ENCODE results near the gene TEX22. TPM values are rescaled to one million over a fixed set of nuclear protein-coding genes. Genes with fewer than 3 reads are reported as not detected.

Gene TEX22
- total and polyA plus RNA-seq, 2 experiments from 2014 or later: 0.21 TPM

GRCh38 chr14:105440554-105440900, 42.2 kb downstream of the TEX22 start:
- Histone ChIP-seq H3K9me2 (ENCODE audit: insufficient read depth) (no peaks in the 10 kb centered on the region), H3K79me2 (replicated peaks; ENCODE audit: insufficient read depth) (peaks cover 33% of the 10 kb centered on the region), H3K36me3 (ENCODE audit: insufficient read depth) (no peaks in the 10 kb centered on the region), H3F3A (replicated peaks; ENCODE audit: low read depth) (no peaks in the 10 kb centered on the region), H3K4me1 (ENCODE audit: insufficient read depth) (no peaks in the 10 kb centered on the region), H2AFZ (no peak overlapping the region), H3K27me3 (ENCODE audit: insufficient read depth) (no peaks in the 10 kb centered on the region), H3K4me3 (no peak overlapping the region), H3K4me2 (no peak overlapping the region), H3K27ac (ENCODE audit: low read depth) (no peak overlapping the region), H4K20me1 (replicated peaks; ENCODE audit: insufficient read depth) (peaks cover 26% of the 10 kb centered on the region)
- H3K4me1 Mint-ChIP-seq: peaks cover 4% of the 10 kb centered on the region; the same call in 2 of the 3 replicates
- ATAC-seq (no peak), DNase-seq (ENCODE audit: low spot score) (no peak)
- H3K9me3 Mint-ChIP-seq: no peaks in the 10 kb centered on the region
- H3K4me3 Mint-ChIP-seq: no peak overlapping the region
- no peak overlapping the region for H3K27ac Mint-ChIP-seq
- TF ChIP-seq EZH2 (IDR thresholded peaks at IDR 0.05; ENCODE audit: low read depth, unreplicated experiment) (no peak), CTCF (conservative IDR thresholded peaks at IDR 0.05; ENCODE audit: low read depth in 2 of 2) (no peak), ZNF331 (CRISPR knock-in tag; IDR thresholded peaks at IDR 0.05; ENCODE audit: low read depth) (no peak), ZNF462 (CRISPR knock-in tag; IDR thresholded peaks at IDR 0.05) (no peak), REST (IDR thresholded peaks at IDR 0.05; ENCODE audit: unreplicated experiment) (no peak), POLR2AphosphoS5 (IDR thresholded peaks at IDR 0.05; ENCODE audit: low read depth) (no peak), STAT1 (IDR thresholded peaks at IDR 0.05; ENCODE audit: unreplicated experiment) (no peak), ETS1 (IDR thresholded peaks at IDR 0.05) (no peak), CREB1 (CRISPR knock-in tag; IDR thresholded peaks at IDR 0.05; ENCODE audit: low read depth) (no peak), EZH2phosphoT487 (IDR thresholded peaks at IDR 0.05; ENCODE audit: unreplicated experiment) (no peak), JUNB (IDR thresholded peaks at IDR 0.05; ENCODE audit: unreplicated experiment) (no peak), NANOG (IDR thresholded peaks at IDR 0.05; ENCODE audit: borderline replicate concordance) (no peak), ZNF114 (CRISPR knock-in tag; IDR thresholded peaks at IDR 0.05) (no peak)
- H3K36me3 Mint-ChIP-seq (ENCODE audit: low read depth): peaks cover 20% of the 10 kb centered on the region
- H3K27me3 Mint-ChIP-seq (ENCODE audit: insufficient read depth, low read depth, poor library complexity): peaks cover 5% of the 10 kb centered on the region
